A549 (cell line): ENCODE results near the gene KCND1. TPM values are rescaled to one million over a fixed set of nuclear protein-coding genes. Genes with fewer than 3 reads are reported as not detected.

Experiments
- ATAC-seq, 2 experiments: fragments of 200-7000 bp in 1 of 2; fragments of >200 bp in 1 of 2; cut with Nextera tagmentation in 1 of 2; cut with Tn5 transposase in 1 of 2; 3 replicates each; pipeline versions ENCODE4 v1.8.0 to v1.9.1; 2018 to 2020; ENCODE audit warnings: mild to moderate bottlenecking in 1 of 2, moderate library complexity in 1 of 2
- CTCF ChIA-PET: fragments of 300-600 bp; sonication (Branson Sonifier 250); formaldehyde crosslinking; extraction: SDS; loops from one replicate; lab custom pipeline; 2021; ENCODE audit warnings: antibody characterized with exemption, inconsistent platforms; lab: Yijun Ruan, JAX
- POLR2A ChIA-PET: fragments of 350-600 bp; formaldehyde crosslinking; extraction: SDS; loops from one replicate; lab custom pipeline; 2021; ENCODE audit warnings: antibody characterized with exemption, inconsistent platforms; lab: Yijun Ruan, JAX
- DNase-seq, 2 experiments: peaks; one replicate each; pipeline versions ENCODE4 v3.0.0 to v3.0.0-alpha.2; 2011 to 2016; ENCODE audit warnings: low read depth in 1 of 2, low spot score in 1 of 2
- FAIRE-seq: peaks from 2 replicates; lab custom pipeline; 2011; peaks lifted over from hg19 to GRCh38; lab: Jason Lieb, UNC
- H3K27ac ChIP-seq, 2 experiments: fragments of >200 bp; sonication (Bioruptor Twin); formaldehyde crosslinking; 3 replicates each; pipeline ENCODE4 v1.5.1; 2016 to 2017
- H3K4me1 ChIP-seq: fragments of >200 bp; sonication (Bioruptor Twin); formaldehyde crosslinking; 3 replicates; pipeline ENCODE4 v1.6.1; 2016
- H3K4me2 ChIP-seq: fragments of >200 bp; sonication (Bioruptor Twin); formaldehyde crosslinking; 3 replicates; pipeline ENCODE4 v1.6.1; 2016
- H3K4me3 ChIP-seq: fragments of >200 bp; sonication (Bioruptor Twin); formaldehyde crosslinking; 3 replicates; pipeline ENCODE4 v1.5.1; 2016
- H3K9me3 ChIP-seq: fragments of >200 bp; sonication (Bioruptor Twin); formaldehyde crosslinking; 3 replicates; pipeline ENCODE4 v1.6.1; 2016
- BHLHE40 ChIP-seq: IDR thresholded peaks from 2 replicates; pipeline ENCODE4 v1.6.1; 2012; ENCODE audit warnings: low read depth, low read length, inconsistent platforms
- CBX8 ChIP-seq: fragments of 200-600 bp; sonication (generic); IDR thresholded peaks from 2 replicates; pipeline ENCODE4 v1.6.1; 2016
- CEBPB ChIP-seq, 2 experiments: fragments of >200 bp in 1 of 2; sonication (Bioruptor Twin) in 1 of 2; formaldehyde crosslinking in 1 of 2; IDR thresholded peaks; 2 replicates each; pipeline ENCODE4 v1.6.1; 2012 to 2016
- CHD4 ChIP-seq: fragments of 200-600 bp; sonication (generic); IDR thresholded peaks from 2 replicates; pipeline ENCODE4 v1.6.1; 2016; ENCODE audit warnings: antibody characterized with exemption, mild to moderate bottlenecking, borderline replicate concordance
- EHF ChIP-seq: fragments of 250-450 bp; sonication (Bioruptor Pico); IDR thresholded peaks from 2 replicates; pipeline ENCODE4 v1.5.0; 2020; ENCODE audit warnings: mild to moderate bottlenecking
- EHMT2 ChIP-seq: fragments of 200-600 bp; sonication (generic); IDR thresholded peaks from 2 replicates; pipeline ENCODE4 v1.6.1; 2016; ENCODE audit warnings: antibody characterized with exemption, low read depth, mild to moderate bottlenecking, moderate library complexity
- EP300 ChIP-seq, 2 experiments: fragments of >200 bp; sonication (Bioruptor Twin); formaldehyde crosslinking; IDR thresholded peaks; 2 replicates in 1 of 2; 3 replicates in 1 of 2; pipeline ENCODE4 v1.6.1; 2016 to 2017
- ESRRA ChIP-seq: fragments of 150-350 bp; IDR thresholded peaks from 2 replicates; pipeline ENCODE4 v1.6.1; 2014; ENCODE audit warnings: mild to moderate bottlenecking, low read length, borderline replicate concordance
- FOXS1 ChIP-seq: fragments of 250-450 bp; sonication (Bioruptor Pico); IDR thresholded peaks from 2 replicates; pipeline ENCODE4 v1.5.0; 2020; ENCODE audit warnings: mild to moderate bottlenecking, moderate library complexity
- GATA3 ChIP-seq: IDR thresholded peaks from 2 replicates; pipeline ENCODE4 v1.6.1; 2012; ENCODE audit warnings: borderline replicate concordance
- HEYL ChIP-seq: fragments of 250-450 bp; sonication (Bioruptor Pico); IDR thresholded peaks from 2 replicates; pipeline ENCODE4 v1.8.0; 2021; ENCODE audit warnings: mild to moderate bottlenecking, moderate library complexity
- HOXA7 ChIP-seq: fragments of 250-450 bp; sonication (Bioruptor Pico); IDR thresholded peaks from 2 replicates; pipeline ENCODE4 v1.5.0; 2020; ENCODE audit warnings: mild to moderate bottlenecking, moderate library complexity
- HOXB13 ChIP-seq: fragments of 250-450 bp; sonication (Bioruptor Pico); IDR thresholded peaks from 2 replicates; pipeline ENCODE4 v1.5.0; 2020; ENCODE audit warnings: low read depth, mild to moderate bottlenecking, moderate library complexity
- JUNB ChIP-seq: fragments of >200 bp; sonication (Bioruptor Twin); formaldehyde crosslinking; IDR thresholded peaks from 2 replicates; pipeline ENCODE4 v1.6.1; 2016
- KDM1A ChIP-seq: fragments of 200-600 bp; sonication (generic); IDR thresholded peaks from 2 replicates; pipeline ENCODE4 v1.6.1; 2016; ENCODE audit warnings: low read depth, mild to moderate bottlenecking
- MAFK ChIP-seq: fragments of 450-650 bp; IDR thresholded peaks from 2 replicates; pipeline ENCODE4 v1.6.1; 2014; ENCODE audit not compliant: partially characterized antibody
- POLR2A ChIP-seq: IDR thresholded peaks from 2 replicates; pipeline ENCODE4 v1.6.1; 2012; ENCODE audit warnings: mild to moderate bottlenecking, low read length
- RAD21 ChIP-seq, 2 experiments: fragments of >200 bp in 1 of 2; sonication (Bioruptor Twin) in 1 of 2; formaldehyde crosslinking in 1 of 2; IDR thresholded peaks in 1 of 2; conservative IDR thresholded peaks in 1 of 2; 2 replicates in 1 of 2; 3 replicates in 1 of 2; pipeline ENCODE4 v1.6.1; 2012 to 2018; ENCODE audit warnings: inconsistent platforms in 1 of 2
- RARB ChIP-seq: fragments of 250-450 bp; sonication (Bioruptor Pico); IDR thresholded peaks from 2 replicates; pipeline ENCODE4 v1.8.0; 2021; ENCODE audit warnings: mild to moderate bottlenecking, moderate library complexity
- RFX5 ChIP-seq: fragments of 450-650 bp; IDR thresholded peaks from 2 replicates; pipeline ENCODE4 v1.7.1; 2014; ENCODE audit warnings: antibody characterized with exemption, mild to moderate bottlenecking, moderate library complexity
- RNF2 ChIP-seq: fragments of 200-600 bp; sonication (generic); IDR thresholded peaks from 2 replicates; pipeline ENCODE4 v1.6.1; 2016; ENCODE audit warnings: low read depth, mild to moderate bottlenecking, antibody characterized with exemption, moderate library complexity, borderline replicate concordance
- TFCP2L1 ChIP-seq: fragments of 250-450 bp; sonication (Bioruptor Pico); IDR thresholded peaks from 2 replicates; pipeline ENCODE4 v1.5.0; 2021; ENCODE audit warnings: mild to moderate bottlenecking
- ZC3H11A ChIP-seq: fragments of 450-650 bp; IDR thresholded peaks from 2 replicates; pipeline ENCODE4 v1.6.1; 2014; ENCODE audit warnings: antibody characterized with exemption, mild to moderate bottlenecking
- ZFP36 ChIP-seq: fragments of 450-650 bp; IDR thresholded peaks from 2 replicates; pipeline ENCODE4 v1.6.1; 2014; ENCODE audit warnings: borderline replicate concordance; ENCODE audit not compliant: partially characterized antibody
- ZSCAN20 ChIP-seq: fragments of 250-450 bp; sonication (Bioruptor Pico); IDR thresholded peaks from 2 replicates; pipeline ENCODE4 v1.8.0; 2022; ENCODE audit warnings: mild to moderate bottlenecking, moderate library complexity
- WGBS: methylation state at CpG from one replicate; pipeline ENCODE4 v1.1.6; 2017; ENCODE audit errors: missing lambda C conversion rate; 5-methylcytosine and 5-hydroxymethylcytosine counted together
- polyA plus RNA-seq, 4 experiments: library from polyadenylated mRNA; depleted of rRNA in 3 of 4; stranded (reverse); fragments of >200 nt; fragmentation: RNase III in 1 of 4; extraction: RNeasy Plus Mini Kit Qiagen cat#74134 plus additional on column Dnase treatment in 1 of 4; gene quantifications; 2 replicates in 3 of 4; 3 replicates in 1 of 4; pipeline ENCODE4 v1.2.3, GENCODE V29; 2011 to 2017
- TF ChIP-seq, protein P1 (sequence below): fragments of 250-450 bp; sonication (Bioruptor Pico); IDR thresholded peaks from 2 replicates; pipeline ENCODE4 v1.5.0; 2021; ENCODE audit warnings: mild to moderate bottlenecking, moderate library complexity, borderline replicate concordance
- TF ChIP-seq, protein P2 (sequence below): IDR thresholded peaks from 2 replicates; pipeline ENCODE4 v1.6.1; 2012
- TF ChIP-seq, protein P3 (sequence below): IDR thresholded peaks from 2 replicates; pipeline ENCODE4 v1.6.1; 2012; ENCODE audit warnings: low read depth, borderline replicate concordance
- TF ChIP-seq, protein P4 (sequence below): fragments of >200 bp; sonication (Bioruptor Twin); formaldehyde crosslinking; IDR thresholded peaks from 3 replicates; pipeline ENCODE4 v1.6.1; 2016

KCND1 gene
- polyA plus RNA-seq, 2 of the 4 experiments (the other 2 are of a cell fraction) = 0.59 to 0.79 TPM

DNA sequence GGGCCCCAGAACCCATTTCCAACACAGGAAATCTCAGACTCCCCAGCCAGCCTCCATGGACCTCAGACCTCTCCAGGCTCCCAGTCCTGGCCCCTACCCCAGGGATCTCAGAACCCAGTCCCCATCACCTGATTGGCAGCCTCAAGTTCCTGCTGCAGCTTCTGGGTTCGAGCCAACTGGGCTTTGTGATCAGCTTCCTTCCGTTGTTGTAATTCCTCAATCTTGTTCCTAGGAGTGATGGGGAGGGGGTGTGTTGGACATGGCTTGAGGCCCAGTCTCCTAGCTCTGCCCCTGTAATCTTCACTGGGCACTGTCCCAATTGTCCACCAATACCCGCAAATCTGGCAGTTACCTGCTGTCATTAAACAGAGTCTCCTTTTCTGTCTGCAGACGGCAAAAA, 17.8 kb upstream of the KCND1 start (continued):
- TF ChIP-seq, protein P1, sequence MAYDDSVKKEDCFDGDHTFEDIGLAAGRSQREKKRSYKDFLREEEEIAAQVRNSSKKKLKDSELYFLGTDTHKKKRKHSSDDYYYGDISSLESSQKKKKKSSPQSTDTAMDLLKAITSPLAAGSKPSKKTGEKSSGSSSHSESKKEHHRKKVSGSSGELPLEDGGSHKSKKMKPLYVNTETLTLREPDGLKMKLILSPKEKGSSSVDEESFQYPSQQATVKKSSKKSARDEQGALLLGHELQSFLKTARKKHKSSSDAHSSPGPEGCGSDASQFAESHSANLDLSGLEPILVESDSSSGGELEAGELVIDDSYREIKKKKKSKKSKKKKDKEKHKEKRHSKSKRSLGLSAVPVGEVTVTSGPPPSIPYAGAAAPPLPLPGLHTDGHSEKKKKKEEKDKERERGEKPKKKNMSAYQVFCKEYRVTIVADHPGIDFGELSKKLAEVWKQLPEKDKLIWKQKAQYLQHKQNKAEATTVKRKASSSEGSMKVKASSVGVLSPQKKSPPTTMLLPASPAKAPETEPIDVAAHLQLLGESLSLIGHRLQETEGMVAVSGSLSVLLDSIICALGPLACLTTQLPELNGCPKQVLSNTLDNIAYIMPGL (CRISPR knock-in tag) = no peak
- TF ChIP-seq, all 56 proteins: peak for 0

DNA sequence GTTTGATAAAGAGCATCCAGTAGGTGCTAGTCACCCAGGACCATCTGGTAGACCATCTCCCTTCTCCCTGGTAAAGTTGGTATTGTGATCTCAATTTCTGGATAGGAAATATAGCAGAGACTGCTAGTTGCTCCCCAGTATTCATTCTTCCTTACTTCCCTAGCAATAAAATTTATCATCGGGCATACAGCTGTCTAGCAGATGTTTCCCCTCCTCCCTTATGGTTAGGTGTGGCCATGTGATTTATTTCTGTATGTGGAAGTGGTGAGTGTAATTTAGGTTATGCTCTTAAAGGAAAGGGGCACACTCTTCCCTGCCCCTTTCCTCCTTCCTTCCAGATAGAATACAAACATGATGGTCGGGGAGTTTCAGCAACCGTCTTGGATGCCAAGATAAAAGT, 12.3 kb upstream of the KCND1 start:
- Histone ChIP-seq H3K4me1 (no peaks in the 10 kb centered on the region), H3K27ac (no peak overlapping the region), H3K4me2 (no peak overlapping the region)
- no peak for FAIRE-seq
- ChIA-PET POLR2A (no interaction called here), CTCF (no interaction called here)
- DNase-seq = no peak
- WGBS = 93% methylated on average over 3 of the region's 3 CpGs
- ATAC-seq = no peak
- TF ChIP-seq, protein P2, sequence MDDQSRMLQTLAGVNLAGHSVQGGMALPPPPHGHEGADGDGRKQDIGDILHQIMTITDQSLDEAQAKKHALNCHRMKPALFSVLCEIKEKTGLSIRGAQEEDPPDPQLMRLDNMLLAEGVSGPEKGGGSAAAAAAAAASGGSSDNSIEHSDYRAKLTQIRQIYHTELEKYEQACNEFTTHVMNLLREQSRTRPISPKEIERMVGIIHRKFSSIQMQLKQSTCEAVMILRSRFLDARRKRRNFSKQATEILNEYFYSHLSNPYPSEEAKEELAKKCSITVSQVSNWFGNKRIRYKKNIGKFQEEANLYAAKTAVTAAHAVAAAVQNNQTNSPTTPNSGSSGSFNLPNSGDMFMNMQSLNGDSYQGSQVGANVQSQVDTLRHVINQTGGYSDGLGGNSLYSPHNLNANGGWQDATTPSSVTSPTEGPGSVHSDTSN = no peak
- TF ChIP-seq EHMT2 = no peak
- TF ChIP-seq MAFK = no peak
- TF ChIP-seq BHLHE40 = no peak
- no peak for TF ChIP-seq HEYL (CRISPR knock-in tag)
- no peak for TF ChIP-seq RNF2
- TF ChIP-seq ESRRA = no peak
- no peak for TF ChIP-seq KDM1A
- TF ChIP-seq JUNB = no peak
- no peak for TF ChIP-seq EHF (CRISPR knock-in tag)
- TF ChIP-seq ZC3H11A = no peak
- no peak for TF ChIP-seq CBX8
- TF ChIP-seq POLR2A = no peak
- TF ChIP-seq TFCP2L1 (CRISPR knock-in tag) = no peak
- no peak for TF ChIP-seq ZSCAN20 (CRISPR knock-in tag)
- TF ChIP-seq HOXB13 (CRISPR knock-in tag) = no peak
- no peak for TF ChIP-seq FOXS1
- TF ChIP-seq, all 56 proteins: peak for 0
- Histone ChIP-seq H3K9me3 (no peaks in the 10 kb centered on the region), H3K4me3 (no peak overlapping the region)

DNA sequence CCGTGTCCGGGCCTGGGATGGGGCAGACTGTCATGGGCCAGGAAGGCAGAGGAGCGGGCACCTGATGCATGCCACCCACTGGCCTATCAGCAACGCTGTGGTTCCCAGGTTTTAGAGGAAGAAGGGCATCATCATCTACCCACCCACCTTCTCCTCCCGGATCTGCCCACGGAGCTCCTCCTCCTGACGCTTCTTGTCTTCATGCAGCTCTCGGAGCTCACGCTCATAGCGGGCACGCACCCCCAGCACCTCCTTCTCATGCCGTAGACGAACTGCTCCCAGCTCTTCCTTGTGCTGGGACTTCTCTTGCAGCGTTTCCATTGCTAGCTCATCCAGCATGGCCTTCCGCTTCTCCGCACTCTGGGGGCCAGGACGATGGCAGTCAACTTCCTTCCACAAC, 11.4 kb upstream of the KCND1 start:
- no peak overlapping the region for H3K4me3 ChIP-seq
- ChIA-PET CTCF (interaction anchor here (2.7 kb wide), 1 partner anchor 10 kb away, joined by 13 read pairs; the partner anchor contains the start of gene KCND1), POLR2A (no interaction called here)
- no peak overlapping the region for H3K4me2 ChIP-seq
- no peaks in the 10 kb centered on the region for H3K9me3 ChIP-seq
- no peak overlapping the region for H3K27ac ChIP-seq
- no peaks in the 10 kb centered on the region for H3K4me1 ChIP-seq
- WGBS = 93% methylated on average over 16 of the region's 17 CpGs
- TF ChIP-seq EP300 (IDR thresholded peaks at IDR 0.05) = no peak
- no peak for TF ChIP-seq RARB (CRISPR knock-in tag)
- TF ChIP-seq GATA3 = no peak
- no peak for TF ChIP-seq RFX5
- no peak for TF ChIP-seq ZFP36
- TF ChIP-seq, protein P3, sequence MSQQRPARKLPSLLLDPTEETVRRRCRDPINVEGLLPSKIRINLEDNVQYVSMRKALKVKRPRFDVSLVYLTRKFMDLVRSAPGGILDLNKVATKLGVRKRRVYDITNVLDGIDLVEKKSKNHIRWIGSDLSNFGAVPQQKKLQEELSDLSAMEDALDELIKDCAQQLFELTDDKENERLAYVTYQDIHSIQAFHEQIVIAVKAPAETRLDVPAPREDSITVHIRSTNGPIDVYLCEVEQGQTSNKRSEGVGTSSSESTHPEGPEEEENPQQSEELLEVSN = no peak
- no peak for TF ChIP-seq CHD4
- TF ChIP-seq HOXA7 (CRISPR knock-in tag) = no peak
- TF ChIP-seq CBX8 = no peak
- TF ChIP-seq, protein P4, sequence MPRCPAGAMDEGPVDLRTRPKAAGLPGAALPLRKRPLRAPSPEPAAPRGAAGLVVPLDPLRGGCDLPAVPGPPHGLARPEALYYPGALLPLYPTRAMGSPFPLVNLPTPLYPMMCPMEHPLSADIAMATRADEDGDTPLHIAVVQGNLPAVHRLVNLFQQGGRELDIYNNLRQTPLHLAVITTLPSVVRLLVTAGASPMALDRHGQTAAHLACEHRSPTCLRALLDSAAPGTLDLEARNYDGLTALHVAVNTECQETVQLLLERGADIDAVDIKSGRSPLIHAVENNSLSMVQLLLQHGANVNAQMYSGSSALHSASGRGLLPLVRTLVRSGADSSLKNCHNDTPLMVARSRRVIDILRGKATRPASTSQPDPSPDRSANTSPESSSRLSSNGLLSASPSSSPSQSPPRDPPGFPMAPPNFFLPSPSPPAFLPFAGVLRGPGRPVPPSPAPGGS = no peak
- TF ChIP-seq CEBPB (IDR thresholded peaks at IDR 0.05) = no peak
- TF ChIP-seq, protein P1 (CRISPR knock-in tag) = no peak
- TF ChIP-seq RAD21 (conservative IDR thresholded peaks at IDR 0.05 in 1 of 2, IDR thresholded peaks at IDR 0.05 in 1 of 2) = no peak
- FAIRE-seq (no peak), ATAC-seq (no peak), DNase-seq (no peak)
